ENCODE measurements around the gene LRCH1.

LRCH1 gene

GRCh38 chr13:46664195-46664594, 111.2 kb downstream of the LRCH1 start:
- no peak for DNase-seq (ENCODE audit: low read depth, low spot score)
- Histone ChIP-seq H3K4me1 (ENCODE audit: control insufficient read depth, insufficient read depth, low read length) (peaks cover 7% of the 10 kb centered on the region), H3K27me3 (ENCODE audit: control insufficient read depth, insufficient read depth, low read length) (no peaks in the 10 kb centered on the region), H3K36me3 (ENCODE audit: control insufficient read depth, insufficient read depth, low read length) (no peaks in the 10 kb centered on the region), H3K9me3 (ENCODE audit: control insufficient read depth, insufficient read depth, low read length) (no peaks in the 10 kb centered on the region), H3K4me3 (ENCODE audit: low read length) (no peak overlapping the region), H3K27ac (ENCODE audit: low read length) (no peak overlapping the region)
- WGBS (ENCODE audit: insufficient coverage, insufficient read length) = no CpG with 5 or more reads among the region's 3 CpGs

GRCh38 chr13:46665248-46665632, 112.3 kb downstream of the LRCH1 start:
- no peak for DNase-seq (ENCODE audit: low read depth, low spot score)
- no peaks in the 10 kb centered on the region for H3K9me3 ChIP-seq (ENCODE audit: control insufficient read depth, insufficient read depth, low read length)
- H3K27me3 ChIP-seq (ENCODE audit: control insufficient read depth, insufficient read depth, low read length) = no peaks in the 10 kb centered on the region
- no peak overlapping the region for H3K4me3 ChIP-seq (ENCODE audit: low read length)
- peaks cover 7% of the 10 kb centered on the region for H3K4me1 ChIP-seq (ENCODE audit: control insufficient read depth, insufficient read depth, low read length)
- no peaks in the 10 kb centered on the region for H3K36me3 ChIP-seq (ENCODE audit: control insufficient read depth, insufficient read depth, low read length)
- no peak overlapping the region for H3K27ac ChIP-seq (ENCODE audit: low read length)

GRCh38 chr13:46665633-46666482, 112.9 kb downstream of the LRCH1 start:
- Histone ChIP-seq H3K4me3 (ENCODE audit: low read length) (no peak overlapping the region), H3K27me3 (ENCODE audit: control insufficient read depth, insufficient read depth, low read length) (no peaks in the 10 kb centered on the region), H3K9me3 (ENCODE audit: control insufficient read depth, insufficient read depth, low read length) (no peaks in the 10 kb centered on the region), H3K36me3 (ENCODE audit: control insufficient read depth, insufficient read depth, low read length) (no peaks in the 10 kb centered on the region), H3K27ac (ENCODE audit: low read length) (no peak overlapping the region), H3K4me1 (ENCODE audit: control insufficient read depth, insufficient read depth, low read length) (peaks cover 7% of the 10 kb centered on the region)
- no CpG with 5 or more reads among the region's 7 CpGs for WGBS (ENCODE audit: insufficient coverage, insufficient read length)
- no peak for DNase-seq (ENCODE audit: low read depth, low spot score)

GRCh38 chr13:46666727-46667456, 113.9 kb downstream of the LRCH1 start:
- peaks cover 7% of the 10 kb centered on the region for H3K4me1 ChIP-seq (ENCODE audit: control insufficient read depth, insufficient read depth, low read length)
- no peak overlapping the region for H3K27ac ChIP-seq (ENCODE audit: low read length)
- WGBS (ENCODE audit: insufficient coverage, insufficient read length) = no CpG with 5 or more reads among the region's 3 CpGs
- no peaks in the 10 kb centered on the region for H3K36me3 ChIP-seq (ENCODE audit: control insufficient read depth, insufficient read depth, low read length)
- no peaks in the 10 kb centered on the region for H3K27me3 ChIP-seq (ENCODE audit: control insufficient read depth, insufficient read depth, low read length)
- no peak overlapping the region for H3K4me3 ChIP-seq (ENCODE audit: low read length)
- H3K9me3 ChIP-seq (ENCODE audit: control insufficient read depth, insufficient read depth, low read length) = no peaks in the 10 kb centered on the region
- peak; percentile 58 for DNase-seq (ENCODE audit: low read depth, low spot score)

DNA sequence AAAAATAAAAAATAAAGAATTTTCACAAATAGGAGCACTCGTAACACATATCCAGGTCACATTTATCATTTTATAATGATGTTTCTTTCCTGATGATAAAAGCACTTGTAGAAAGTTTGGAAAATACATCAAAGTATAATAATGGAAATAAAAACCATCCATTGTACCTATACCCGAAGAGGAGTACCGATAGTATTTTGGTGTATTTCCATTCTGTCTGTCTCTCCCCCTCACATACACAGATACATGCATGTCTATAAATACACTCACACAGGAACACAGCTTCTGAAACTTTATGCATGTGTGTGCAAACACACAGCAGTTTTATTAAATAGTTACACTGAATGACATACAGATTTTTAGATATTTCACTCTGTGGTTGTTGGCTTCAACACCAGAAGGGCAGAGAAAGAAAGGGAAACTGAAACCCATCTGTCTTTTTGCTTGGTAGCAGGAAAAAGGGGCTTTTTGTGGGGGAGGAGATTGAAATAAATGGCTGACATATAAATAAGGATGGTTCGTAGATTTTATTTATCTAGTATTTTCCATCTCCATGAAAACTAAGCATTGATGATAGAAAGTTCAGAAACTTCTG, 114.8 kb downstream of the LRCH1 start:
- Histone ChIP-seq H3K4me1 (ENCODE audit: control insufficient read depth, insufficient read depth, low read length) (peaks cover 7% of the 10 kb centered on the region), H3K27ac (ENCODE audit: low read length) (no peak overlapping the region), H3K36me3 (ENCODE audit: control insufficient read depth, insufficient read depth, low read length) (no peaks in the 10 kb centered on the region), H3K4me3 (ENCODE audit: low read length) (no peak overlapping the region), H3K9me3 (ENCODE audit: control insufficient read depth, insufficient read depth, low read length) (no peaks in the 10 kb centered on the region), H3K27me3 (ENCODE audit: control insufficient read depth, insufficient read depth, low read length) (no peaks in the 10 kb centered on the region)
- no peak for DNase-seq (ENCODE audit: low read depth, low spot score)
- WGBS (ENCODE audit: insufficient coverage, insufficient read length) = no CpG with 5 or more reads among the region's 4 CpGs

- H3K4me3 ChIP-seq (ENCODE audit: low read length) = no peak overlapping the region
- no peak overlapping the region for H3K27ac ChIP-seq (ENCODE audit: low read length)
- no peaks in the 10 kb centered on the region for H3K27me3 ChIP-seq (ENCODE audit: control insufficient read depth, insufficient read depth, low read length)
- H3K4me1 ChIP-seq (ENCODE audit: control insufficient read depth, insufficient read depth, low read length) = peaks cover 7% of the 10 kb centered on the region
- no CpG with 5 or more reads among the region's 3 CpGs for WGBS (ENCODE audit: insufficient coverage, insufficient read length)
- DNase-seq (ENCODE audit: low read depth, low spot score) = no peak
- H3K36me3 ChIP-seq (ENCODE audit: control insufficient read depth, insufficient read depth, low read length) = no peaks in the 10 kb centered on the region
- H3K9me3 ChIP-seq (ENCODE audit: control insufficient read depth, insufficient read depth, low read length) = no peaks in the 10 kb centered on the region
These were observed 115.3 kb downstream of the LRCH1 start for GRCh38 chr13:46668302-46668720.

GRCh38 chr13:46668931-46669525, 116.1 kb downstream of the LRCH1 start:
- H3K4me1 ChIP-seq (ENCODE audit: control insufficient read depth, insufficient read depth, low read length) = peaks cover 7% of the 10 kb centered on the region
- no peaks in the 10 kb centered on the region for H3K9me3 ChIP-seq (ENCODE audit: control insufficient read depth, insufficient read depth, low read length)
- H3K27ac ChIP-seq (ENCODE audit: low read length) = no peak overlapping the region
- no CpG with 5 or more reads among the region's 6 CpGs for WGBS (ENCODE audit: insufficient coverage, insufficient read length)
- H3K36me3 ChIP-seq (ENCODE audit: control insufficient read depth, insufficient read depth, low read length) = no peaks in the 10 kb centered on the region
- no peak overlapping the region for H3K4me3 ChIP-seq (ENCODE audit: low read length)
- no peak for DNase-seq (ENCODE audit: low read depth, low spot score)
- no peaks in the 10 kb centered on the region for H3K27me3 ChIP-seq (ENCODE audit: control insufficient read depth, insufficient read depth, low read length)

DNA sequence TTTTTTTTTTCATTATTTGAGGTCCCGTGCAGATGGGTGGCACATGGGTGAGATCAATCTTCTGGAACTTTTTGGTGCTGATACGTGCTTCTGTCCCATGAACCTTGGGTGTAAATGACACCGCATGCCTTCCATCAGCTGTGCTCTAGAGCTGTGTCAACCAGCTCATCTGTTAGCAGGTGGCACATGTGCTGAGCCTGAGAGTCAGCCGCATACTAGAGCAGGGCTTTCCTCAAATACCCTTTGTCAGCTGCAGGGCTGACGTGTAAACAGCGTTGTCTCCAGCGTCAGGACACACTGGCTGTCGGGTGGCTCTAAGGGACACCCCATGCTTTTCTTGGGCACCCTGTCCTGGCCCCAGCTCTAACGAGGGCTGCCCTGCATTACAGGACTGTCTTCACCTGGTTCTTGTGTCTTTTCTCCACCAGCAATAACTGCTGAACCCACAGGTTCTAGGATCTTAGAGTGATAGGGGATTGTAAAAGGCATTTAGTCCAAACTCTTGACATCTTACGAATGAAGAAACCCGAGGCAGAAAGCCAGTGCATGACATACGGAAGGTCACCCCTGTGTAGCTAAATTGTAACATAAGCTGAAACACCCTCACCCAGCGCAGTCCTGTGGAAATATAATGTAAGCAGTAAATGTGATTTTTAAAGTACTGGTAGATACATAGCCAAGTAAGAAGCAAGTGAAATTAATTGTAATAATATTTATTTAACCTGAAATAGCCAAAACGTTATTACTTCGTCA, 119.5 kb downstream of the LRCH1 start:
- no CpG with 5 or more reads among the region's 15 CpGs for whole genome bisulfite sequencing (ENCODE audit: insufficient coverage, insufficient read length)
- Histone ChIP-seq H3K27me3 (ENCODE audit: control insufficient read depth, insufficient read depth, low read length) (no peaks in the 10 kb centered on the region), H3K9me3 (ENCODE audit: control insufficient read depth, insufficient read depth, low read length) (no peaks in the 10 kb centered on the region), H3K4me3 (ENCODE audit: low read length) (no peak overlapping the region), H3K36me3 (ENCODE audit: control insufficient read depth, insufficient read depth, low read length) (no peaks in the 10 kb centered on the region), H3K27ac (ENCODE audit: low read length) (no peak overlapping the region), H3K4me1 (ENCODE audit: control insufficient read depth, insufficient read depth, low read length) (0 out of 2 replicates have a peak, but pooled peaks cover 1% of the 10 kb centered on the region)
- no peak for DNase-seq (ENCODE audit: low read depth, low spot score)

DNA sequence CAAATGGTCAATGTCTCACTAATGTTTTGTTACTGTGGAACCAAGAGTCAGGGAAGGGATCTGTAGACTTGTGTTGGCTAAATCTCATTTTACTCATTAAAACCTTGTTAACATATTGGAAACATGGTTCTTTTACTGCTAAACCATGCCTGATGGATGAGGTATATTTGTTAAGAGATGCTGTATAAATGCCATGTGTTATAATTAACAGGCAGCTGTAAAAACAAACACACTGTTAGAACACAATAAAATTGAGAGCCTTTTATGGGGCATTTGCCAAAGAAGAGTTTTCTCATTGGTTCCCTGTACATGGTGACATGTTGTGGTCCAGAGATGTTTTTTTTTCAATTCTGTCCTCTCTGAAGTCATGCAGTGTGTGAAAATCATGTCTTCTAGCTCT, 122.0 kb downstream of the LRCH1 start:
- Histone ChIP-seq H3K4me3 (ENCODE audit: low read length) (no peak overlapping the region), H3K4me1 (ENCODE audit: control insufficient read depth, insufficient read depth, low read length) (no peaks in the 10 kb centered on the region), H3K36me3 (ENCODE audit: control insufficient read depth, insufficient read depth, low read length) (no peaks in the 10 kb centered on the region), H3K9me3 (ENCODE audit: control insufficient read depth, insufficient read depth, low read length) (no peaks in the 10 kb centered on the region), H3K27me3 (ENCODE audit: control insufficient read depth, insufficient read depth, low read length) (no peaks in the 10 kb centered on the region), H3K27ac (ENCODE audit: low read length) (no peak overlapping the region)
- no peak for DNase-seq (ENCODE audit: low read depth, low spot score)

DNA sequence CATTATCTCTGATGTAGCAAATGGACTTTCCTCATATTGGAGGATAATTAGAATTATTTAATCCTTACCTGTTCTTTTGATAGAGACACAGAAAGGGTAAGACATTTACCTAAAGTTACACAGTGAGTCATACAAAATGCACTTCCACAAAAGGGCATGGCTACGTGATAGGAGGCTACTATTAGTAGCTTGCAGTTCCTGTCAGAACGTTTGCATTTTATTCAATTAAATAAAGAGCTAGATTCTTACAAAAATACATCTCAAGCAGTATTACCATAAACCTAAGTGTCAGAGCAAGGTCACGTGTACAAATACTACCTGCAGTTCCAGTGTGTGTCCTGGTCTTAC, 123.4 kb downstream of the LRCH1 start:
- Histone ChIP-seq H3K4me3 (ENCODE audit: low read length) (no peak overlapping the region), H3K9me3 (ENCODE audit: control insufficient read depth, insufficient read depth, low read length) (no peaks in the 10 kb centered on the region), H3K27ac (ENCODE audit: low read length) (no peak overlapping the region), H3K36me3 (ENCODE audit: control insufficient read depth, insufficient read depth, low read length) (no peaks in the 10 kb centered on the region), H3K4me1 (ENCODE audit: control insufficient read depth, insufficient read depth, low read length) (no peaks in the 10 kb centered on the region), H3K27me3 (ENCODE audit: control insufficient read depth, insufficient read depth, low read length) (no peaks in the 10 kb centered on the region)
- no peak for DNase-seq (ENCODE audit: low read depth, low spot score)
- no CpG with 5 or more reads among the region's 3 CpGs for whole genome bisulfite sequencing (ENCODE audit: insufficient coverage, insufficient read length)
